HEK293 (cell line): ENCODE results near the gene PSMD12.

Source experiments
- CTCF ChIA-PET: fragments of 350-600 bp; formaldehyde crosslinking; extraction: SDS; loops from one replicate; lab custom pipeline; 2021; ENCODE audit warnings: antibody characterized with exemption; lab: Yijun Ruan, JAX
- POLR2A ChIA-PET: fragments of 300-600 bp; formaldehyde crosslinking; extraction: SDS; loops from one replicate; lab custom pipeline; 2020; ENCODE audit warnings: antibody characterized with exemption, inconsistent platforms; lab: Yijun Ruan, JAX
- H3K27ac ChIP-seq: fragments of 200-500 bp; sonication (Bioruptor generic); 2 replicates; pipeline ENCODE4 v1.5.1; 2014; ENCODE audit warnings: low read depth, low read length, control low read depth, inconsistent platforms; ENCODE audit errors: extremely low read depth
- H3K36me3 ChIP-seq, 2 experiments: fragments of 200-500 bp in 1 of 2; sonication (Bioruptor generic) in 1 of 2; 1 replicate in 1 of 2; 2 replicates in 1 of 2; pipeline ENCODE4 v1.5.1; 2014 to 2017; ENCODE audit warnings: inconsistent platforms in 2 of 2, low read length in 2 of 2; ENCODE audit not compliant: control insufficient read depth in 2 of 2, insufficient read depth in 1 of 2
- H3K4me1 ChIP-seq: fragments of 200-500 bp; sonication (Bioruptor generic); 2 replicates; pipeline ENCODE4 v1.5.1; 2014; ENCODE audit warnings: mild to moderate bottlenecking, low read length, inconsistent platforms; ENCODE audit not compliant: control insufficient read depth, insufficient read depth
- H3K4me3 ChIP-seq: 2 replicates; pipeline ENCODE4 v1.5.1; 2011; ENCODE audit warnings: low read depth, mild to moderate bottlenecking, control low read depth, low read length, moderate library complexity
- H3K9me3 ChIP-seq: fragments of 200-500 bp; sonication (Bioruptor generic); 2 replicates; pipeline ENCODE4 v1.5.1; 2014; ENCODE audit warnings: low read depth, low read length, inconsistent platforms; ENCODE audit not compliant: control insufficient read depth, insufficient read depth
- FEZF1 ChIP-seq: fragments of 450-650 bp; formaldehyde crosslinking; IDR thresholded peaks from 2 replicates; pipeline ENCODE4 v1.5.1; 2016; ENCODE audit warnings: missing biosample characterization, missing genetic modification characterization
- GLIS1 ChIP-seq: fragments of 450-650 bp; formaldehyde crosslinking; IDR thresholded peaks from 2 replicates; pipeline ENCODE4 v1.5.1; 2016; ENCODE audit warnings: missing biosample characterization, missing genetic modification characterization
- KLF1 ChIP-seq: fragments of 450-650 bp; formaldehyde crosslinking; IDR thresholded peaks from 2 replicates; pipeline ENCODE4 v1.5.1; 2016; ENCODE audit warnings: missing biosample characterization, missing genetic modification characterization
- MYNN ChIP-seq: fragments of 450-650 bp; formaldehyde crosslinking; IDR thresholded peaks from 2 replicates; pipeline ENCODE4 v1.5.1; 2016; ENCODE audit warnings: missing biosample characterization, missing genetic modification characterization, borderline replicate concordance
- SCRT1 ChIP-seq: fragments of 450-650 bp; formaldehyde crosslinking; IDR thresholded peaks from 2 replicates; pipeline ENCODE4 v1.5.1; 2016; ENCODE audit warnings: missing biosample characterization, missing genetic modification characterization, borderline replicate concordance
- SCRT2 ChIP-seq: fragments of 450-650 bp; formaldehyde crosslinking; IDR thresholded peaks from 2 replicates; pipeline ENCODE4 v1.5.1; 2016; ENCODE audit warnings: missing biosample characterization, missing genetic modification characterization
- YY1 ChIP-seq: fragments of 450-650 bp; formaldehyde crosslinking; IDR thresholded peaks from 2 replicates; pipeline ENCODE4 v1.5.1; 2018; ENCODE audit warnings: missing biosample characterization, missing genetic modification characterization
- ZFP69B ChIP-seq: fragments of 450-650 bp; formaldehyde crosslinking; IDR thresholded peaks from 2 replicates; pipeline ENCODE4 v1.5.1; 2016; ENCODE audit warnings: missing biosample characterization, missing genetic modification characterization
- ZIC2 ChIP-seq: fragments of 450-650 bp; formaldehyde crosslinking; IDR thresholded peaks from 2 replicates; pipeline ENCODE4 v1.5.1; 2016; ENCODE audit warnings: missing biosample characterization, missing genetic modification characterization
- ZNF341 ChIP-seq: fragments of 450-650 bp; formaldehyde crosslinking; IDR thresholded peaks from 2 replicates; pipeline ENCODE4; 2016; ENCODE audit warnings: low read depth, missing biosample characterization, missing genetic modification characterization
- ZNF626 ChIP-seq: fragments of 450-650 bp; sonication (Bioruptor Pico); formaldehyde crosslinking; IDR thresholded peaks from 2 replicates; pipeline ENCODE4 v1.5.1; 2018; ENCODE audit warnings: missing biosample characterization, missing genetic modification characterization, inconsistent platforms
- ZNF768 ChIP-seq: fragments of 450-650 bp; formaldehyde crosslinking; IDR thresholded peaks from 2 replicates; pipeline ENCODE4 v1.5.1; 2018; ENCODE audit warnings: missing biosample characterization, mild to moderate bottlenecking, missing genetic modification characterization
- ZNF776 ChIP-seq: fragments of 450-650 bp; formaldehyde crosslinking; IDR thresholded peaks from 2 replicates; pipeline ENCODE4 v1.5.0; 2017; ENCODE audit warnings: missing biosample characterization, missing genetic modification characterization, borderline replicate concordance
- ZNF837 ChIP-seq: fragments of 450-650 bp; formaldehyde crosslinking; IDR thresholded peaks from 2 replicates; pipeline ENCODE4 v1.5.1; 2016; ENCODE audit warnings: missing biosample characterization, missing genetic modification characterization
- TF ChIP-seq, protein P1 (sequence below): fragments of 450-650 bp; formaldehyde crosslinking; IDR thresholded peaks from 2 replicates; pipeline ENCODE4 v1.5.1; 2016; ENCODE audit warnings: missing biosample characterization, missing genetic modification characterization
- TF ChIP-seq, protein P2 (sequence below): fragments of 450-650 bp; IDR thresholded peaks from 2 replicates; pipeline ENCODE4 v1.5.1; 2018; ENCODE audit warnings: missing biosample characterization, mild to moderate bottlenecking, missing genetic modification characterization
- TF ChIP-seq, protein P3 (sequence below): fragments of 450-650 bp; formaldehyde crosslinking; IDR thresholded peaks from 2 replicates; pipeline ENCODE4 v1.5.1; 2016; ENCODE audit warnings: missing biosample characterization, missing genetic modification characterization
- TF ChIP-seq, protein P4 (sequence below): fragments of 450-650 bp; formaldehyde crosslinking; IDR thresholded peaks from 2 replicates; pipeline ENCODE4 v1.5.1; 2017; ENCODE audit warnings: missing biosample characterization, missing genetic modification characterization
- TF ChIP-seq, protein P5 (sequence below): fragments of 450-650 bp; formaldehyde crosslinking; IDR thresholded peaks from 2 replicates; pipeline ENCODE4 v1.5.1; 2016; ENCODE audit warnings: missing biosample characterization, missing genetic modification characterization
- TF ChIP-seq, protein P6 (sequence below): fragments of 450-650 bp; formaldehyde crosslinking; IDR thresholded peaks from 2 replicates; pipeline ENCODE4 v1.5.1; 2017; ENCODE audit warnings: missing biosample characterization, missing genetic modification characterization
- TF ChIP-seq, protein P7 (sequence below): fragments of 450-650 bp; formaldehyde crosslinking; IDR thresholded peaks from 2 replicates; pipeline ENCODE4 v1.5.1; 2016; ENCODE audit warnings: missing biosample characterization, missing genetic modification characterization

The PSMD12 gene

DNA sequence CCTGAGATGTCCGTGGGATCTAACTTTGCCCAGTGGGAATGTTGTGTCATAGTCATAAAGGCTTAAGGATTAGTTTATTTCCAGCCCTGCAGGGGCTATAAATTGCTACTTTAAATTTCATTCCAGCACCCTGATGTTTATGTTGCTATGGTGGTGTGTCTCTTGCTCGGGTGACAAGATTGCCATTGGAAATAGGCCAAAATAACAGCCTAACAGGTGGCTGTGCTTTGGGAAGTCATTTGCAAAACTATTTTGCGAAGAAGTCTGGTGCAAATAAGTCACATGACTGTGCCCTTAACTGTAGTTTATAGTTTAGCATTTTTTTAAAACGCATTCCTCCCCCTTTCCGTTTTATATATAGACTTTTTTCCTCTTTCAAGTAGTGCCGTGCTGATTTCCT is 33.8 kb upstream of the PSMD12 start (continued):
- TF ChIP-seq, protein P1, sequence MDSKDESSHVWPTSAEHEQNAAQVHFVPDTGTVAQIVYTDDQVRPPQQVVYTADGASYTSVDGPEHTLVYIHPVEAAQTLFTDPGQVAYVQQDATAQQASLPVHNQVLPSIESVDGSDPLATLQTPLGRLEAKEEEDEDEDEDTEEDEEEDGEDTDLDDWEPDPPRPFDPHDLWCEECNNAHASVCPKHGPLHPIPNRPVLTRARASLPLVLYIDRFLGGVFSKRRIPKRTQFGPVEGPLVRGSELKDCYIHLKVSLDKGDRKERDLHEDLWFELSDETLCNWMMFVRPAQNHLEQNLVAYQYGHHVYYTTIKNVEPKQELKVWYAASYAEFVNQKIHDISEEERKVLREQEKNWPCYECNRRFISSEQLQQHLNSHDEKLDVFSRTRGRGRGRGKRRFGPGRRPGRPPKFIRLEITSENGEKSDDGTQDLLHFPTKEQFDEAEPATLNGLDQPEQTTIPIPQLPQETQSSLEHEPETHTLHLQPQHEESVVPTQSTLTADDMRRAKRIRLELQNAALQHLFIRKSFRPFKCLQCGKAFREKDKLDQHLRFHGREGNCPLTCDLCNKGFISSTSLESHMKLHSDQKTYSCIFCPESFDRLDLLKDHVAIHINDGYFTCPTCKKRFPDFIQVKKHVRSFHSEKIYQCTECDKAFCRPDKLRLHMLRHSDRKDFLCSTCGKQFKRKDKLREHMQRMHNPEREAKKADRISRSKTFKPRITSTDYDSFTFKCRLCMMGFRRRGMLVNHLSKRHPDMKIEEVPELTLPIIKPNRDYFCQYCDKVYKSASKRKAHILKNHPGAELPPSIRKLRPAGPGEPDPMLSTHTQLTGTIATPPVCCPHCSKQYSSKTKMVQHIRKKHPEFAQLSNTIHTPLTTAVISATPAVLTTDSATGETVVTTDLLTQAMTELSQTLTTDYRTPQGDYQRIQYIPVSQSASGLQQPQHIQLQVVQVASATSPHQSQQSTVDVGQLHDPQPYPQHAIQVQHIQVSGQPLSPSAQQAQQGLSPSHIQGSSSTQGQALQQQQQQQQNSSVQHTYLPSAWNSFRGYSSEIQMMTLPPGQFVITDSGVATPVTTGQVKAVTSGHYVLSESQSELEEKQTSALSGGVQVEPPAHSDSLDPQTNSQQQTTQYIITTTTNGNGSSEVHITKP (tag by site-specific recombination) = peak; percentile 72
- peak; percentile 54 for TF ChIP-seq ZNF341 (tag by site-specific recombination)
- 0 out of 2 replicates have a peak, but pooled peaks have one; percentile 23 for TF ChIP-seq ZIC2 (tag by site-specific recombination)
- TF ChIP-seq FEZF1 (tag by site-specific recombination) = peak; percentile 58
- no peak for TF ChIP-seq ZNF837 (tag by site-specific recombination)
- no peak for TF ChIP-seq YY1 (tag by site-specific recombination)
- TF ChIP-seq, protein P2, sequence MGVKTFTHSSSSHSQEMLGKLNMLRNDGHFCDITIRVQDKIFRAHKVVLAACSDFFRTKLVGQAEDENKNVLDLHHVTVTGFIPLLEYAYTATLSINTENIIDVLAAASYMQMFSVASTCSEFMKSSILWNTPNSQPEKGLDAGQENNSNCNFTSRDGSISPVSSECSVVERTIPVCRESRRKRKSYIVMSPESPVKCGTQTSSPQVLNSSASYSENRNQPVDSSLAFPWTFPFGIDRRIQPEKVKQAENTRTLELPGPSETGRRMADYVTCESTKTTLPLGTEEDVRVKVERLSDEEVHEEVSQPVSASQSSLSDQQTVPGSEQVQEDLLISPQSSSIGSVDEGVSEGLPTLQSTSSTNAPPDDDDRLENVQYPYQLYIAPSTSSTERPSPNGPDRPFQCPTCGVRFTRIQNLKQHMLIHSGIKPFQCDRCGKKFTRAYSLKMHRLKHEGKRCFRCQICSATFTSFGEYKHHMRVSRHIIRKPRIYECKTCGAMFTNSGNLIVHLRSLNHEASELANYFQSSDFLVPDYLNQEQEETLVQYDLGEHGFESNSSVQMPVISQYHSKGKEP (tag by site-specific recombination) = no peak
- TF ChIP-seq, protein P3, sequence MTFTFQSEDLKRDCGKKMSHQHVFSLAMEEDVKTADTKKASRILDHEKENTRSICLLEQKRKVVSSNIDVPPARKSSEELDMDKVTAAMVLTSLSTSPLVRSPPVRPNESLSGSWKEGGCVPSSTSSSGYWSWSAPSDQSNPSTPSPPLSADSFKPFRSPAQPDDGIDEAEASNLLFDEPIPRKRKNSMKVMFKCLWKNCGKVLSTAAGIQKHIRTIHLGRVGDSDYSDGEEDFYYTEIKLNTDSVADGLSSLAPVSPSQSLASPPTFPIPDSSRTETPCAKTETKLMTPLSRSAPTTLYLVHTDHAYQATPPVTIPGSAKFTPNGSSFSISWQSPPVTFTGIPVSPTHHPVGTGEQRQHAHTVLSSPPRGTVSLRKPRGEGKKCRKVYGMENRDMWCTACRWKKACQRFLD (tag by site-specific recombination) = no peak
- TF ChIP-seq, protein P4, sequence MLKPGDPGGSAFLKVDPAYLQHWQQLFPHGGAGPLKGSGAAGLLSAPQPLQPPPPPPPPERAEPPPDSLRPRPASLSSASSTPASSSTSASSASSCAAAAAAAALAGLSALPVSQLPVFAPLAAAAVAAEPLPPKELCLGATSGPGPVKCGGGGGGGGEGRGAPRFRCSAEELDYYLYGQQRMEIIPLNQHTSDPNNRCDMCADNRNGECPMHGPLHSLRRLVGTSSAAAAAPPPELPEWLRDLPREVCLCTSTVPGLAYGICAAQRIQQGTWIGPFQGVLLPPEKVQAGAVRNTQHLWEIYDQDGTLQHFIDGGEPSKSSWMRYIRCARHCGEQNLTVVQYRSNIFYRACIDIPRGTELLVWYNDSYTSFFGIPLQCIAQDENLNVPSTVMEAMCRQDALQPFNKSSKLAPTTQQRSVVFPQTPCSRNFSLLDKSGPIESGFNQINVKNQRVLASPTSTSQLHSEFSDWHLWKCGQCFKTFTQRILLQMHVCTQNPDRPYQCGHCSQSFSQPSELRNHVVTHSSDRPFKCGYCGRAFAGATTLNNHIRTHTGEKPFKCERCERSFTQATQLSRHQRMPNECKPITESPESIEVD (tag by site-specific recombination) = peak; percentile 72
- TF ChIP-seq ZNF768 (tag by site-specific recombination) = no peak
- TF ChIP-seq SCRT2 = peak; percentile 93
- TF ChIP-seq ZNF776 (tag by site-specific recombination) = no peak
- no peak for TF ChIP-seq MYNN (tag by site-specific recombination)
- no peak for TF ChIP-seq KLF1
- TF ChIP-seq SCRT1 (tag by site-specific recombination) = peak; percentile 72; the same call in 1 of the 2 replicates

DNA sequence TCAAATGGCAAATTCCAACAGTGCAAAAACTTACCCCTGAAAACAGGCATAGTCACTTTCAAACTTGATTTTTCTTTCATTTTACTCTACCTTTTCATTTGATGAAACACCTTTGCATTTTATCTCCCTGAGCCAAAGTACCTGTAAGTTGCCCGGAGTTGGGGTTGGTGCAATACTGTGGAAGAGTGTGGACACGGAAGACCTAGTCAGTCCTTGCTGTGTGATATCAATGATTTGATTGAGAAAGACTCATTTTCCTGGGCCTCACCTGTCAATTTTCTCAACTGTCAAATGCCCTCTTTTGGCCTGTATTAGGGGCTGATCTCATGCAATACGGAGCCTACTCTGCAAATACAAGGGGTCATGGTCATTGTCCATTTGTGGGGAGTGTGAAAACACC is 33.3 kb upstream of the PSMD12 start:
- peaks cover 3% of the 10 kb centered on the region; the same call in 1 of the 2 replicates for H3K4me1 ChIP-seq
- no peak overlapping the region for H3K4me3 ChIP-seq
- no peak overlapping the region for H3K27ac ChIP-seq
- no peaks in the 10 kb centered on the region for H3K9me3 ChIP-seq
- POLR2A ChIA-PET = no interaction called here
- H3K36me3 ChIP-seq = no peaks in the 10 kb centered on the region; a peak in 1 of 3 replicates
- CTCF ChIA-PET = no interaction called here
- TF ChIP-seq, protein P5, sequence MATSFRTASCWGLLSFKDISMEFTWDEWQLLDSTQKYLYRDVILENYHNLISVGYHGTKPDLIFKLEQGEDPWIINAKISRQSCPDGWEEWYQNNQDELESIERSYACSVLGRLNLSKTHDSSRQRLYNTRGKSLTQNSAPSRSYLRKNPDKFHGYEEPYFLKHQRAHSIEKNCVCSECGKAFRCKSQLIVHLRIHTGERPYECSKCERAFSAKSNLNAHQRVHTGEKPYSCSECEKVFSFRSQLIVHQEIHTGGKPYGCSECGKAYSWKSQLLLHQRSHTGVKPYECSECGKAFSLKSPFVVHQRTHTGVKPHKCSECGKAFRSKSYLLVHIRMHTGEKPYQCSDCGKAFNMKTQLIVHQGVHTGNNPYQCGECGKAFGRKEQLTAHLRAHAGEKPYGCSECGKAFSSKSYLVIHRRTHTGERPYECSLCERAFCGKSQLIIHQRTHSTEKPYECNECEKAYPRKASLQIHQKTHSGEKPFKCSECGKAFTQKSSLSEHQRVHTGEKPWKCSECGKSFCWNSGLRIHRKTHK (tag by site-specific recombination) = no peak
- TF ChIP-seq SCRT2 (no peak), GLIS1 (tag by site-specific recombination) (no peak), ZNF626 (tag by site-specific recombination) (no peak), ZFP69B (tag by site-specific recombination) (no peak)
- TF ChIP-seq, protein P6, sequence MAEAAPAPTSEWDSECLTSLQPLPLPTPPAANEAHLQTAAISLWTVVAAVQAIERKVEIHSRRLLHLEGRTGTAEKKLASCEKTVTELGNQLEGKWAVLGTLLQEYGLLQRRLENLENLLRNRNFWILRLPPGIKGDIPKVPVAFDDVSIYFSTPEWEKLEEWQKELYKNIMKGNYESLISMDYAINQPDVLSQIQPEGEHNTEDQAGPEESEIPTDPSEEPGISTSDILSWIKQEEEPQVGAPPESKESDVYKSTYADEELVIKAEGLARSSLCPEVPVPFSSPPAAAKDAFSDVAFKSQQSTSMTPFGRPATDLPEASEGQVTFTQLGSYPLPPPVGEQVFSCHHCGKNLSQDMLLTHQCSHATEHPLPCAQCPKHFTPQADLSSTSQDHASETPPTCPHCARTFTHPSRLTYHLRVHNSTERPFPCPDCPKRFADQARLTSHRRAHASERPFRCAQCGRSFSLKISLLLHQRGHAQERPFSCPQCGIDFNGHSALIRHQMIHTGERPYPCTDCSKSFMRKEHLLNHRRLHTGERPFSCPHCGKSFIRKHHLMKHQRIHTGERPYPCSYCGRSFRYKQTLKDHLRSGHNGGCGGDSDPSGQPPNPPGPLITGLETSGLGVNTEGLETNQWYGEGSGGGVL = no peak
- TF ChIP-seq, protein P7, sequence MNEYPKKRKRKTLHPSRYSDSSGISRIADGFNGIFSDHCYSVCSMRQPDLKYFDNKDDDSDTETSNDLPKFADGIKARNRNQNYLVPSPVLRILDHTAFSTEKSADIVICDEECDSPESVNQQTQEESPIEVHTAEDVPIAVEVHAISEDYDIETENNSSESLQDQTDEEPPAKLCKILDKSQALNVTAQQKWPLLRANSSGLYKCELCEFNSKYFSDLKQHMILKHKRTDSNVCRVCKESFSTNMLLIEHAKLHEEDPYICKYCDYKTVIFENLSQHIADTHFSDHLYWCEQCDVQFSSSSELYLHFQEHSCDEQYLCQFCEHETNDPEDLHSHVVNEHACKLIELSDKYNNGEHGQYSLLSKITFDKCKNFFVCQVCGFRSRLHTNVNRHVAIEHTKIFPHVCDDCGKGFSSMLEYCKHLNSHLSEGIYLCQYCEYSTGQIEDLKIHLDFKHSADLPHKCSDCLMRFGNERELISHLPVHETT (tag by site-specific recombination) = no peak
